CD4-positive, alpha-beta T cell treated with Interleukin-6 at 100 ng/mL for 8 hours (primary cell): ENCODE results near the gene SPACA7.

Experiments used
- DNase-seq: peaks from one replicate; pipeline ENCODE4 v3.0.0-alpha.2; 2020; ENCODE audit warnings: mixed read lengths, low spot score

Gene SPACA7

GRCh38 chr13:112448621-112449544 is 72.7 kb downstream of the SPACA7 start:
- no peak for DNase-seq

- DNase-seq = no peak
Observed at GRCh38 chr13:112449545-112449930, 73.4 kb downstream of the SPACA7 start.

- DNase-seq = no peak
Observed at GRCh38 chr13:112450118-112450903, 74.2 kb downstream of the SPACA7 start.

- no peak for DNase-seq
Observed at GRCh38 chr13:112450904-112451240, 74.7 kb downstream of the SPACA7 start.

GRCh38 chr13:112451512-112452379 is 75.6 kb downstream of the SPACA7 start:
- no peak for DNase-seq

GRCh38 chr13:112452380-112453206 is 76.4 kb downstream of the SPACA7 start:
- DNase-seq = no peak

GRCh38 chr13:112453207-112453829 is 77.2 kb downstream of the SPACA7 start:
- DNase-seq = no peak

GRCh38 chr13:112453874-112454647 is 77.9 kb downstream of the SPACA7 start:
- no peak for DNase-seq

GRCh38 chr13:112454648-112455334 is 78.6 kb downstream of the SPACA7 start:
- DNase-seq = no peak

- DNase-seq = no peak
Observed at GRCh38 chr13:112455476-112456059, 79.4 kb downstream of the SPACA7 start.

- no peak for DNase-seq
Observed at GRCh38 chr13:112456138-112457056, 80.2 kb downstream of the SPACA7 start.

GRCh38 chr13:112457081-112457480 is 80.9 kb downstream of the SPACA7 start:
- no peak for DNase-seq

GRCh38 chr13:112457485-112457884 is 81.3 kb downstream of the SPACA7 start:
- DNase-seq = no peak

- DNase-seq = no peak
Observed at GRCh38 chr13:112462408-112462807, 86.3 kb downstream of the SPACA7 start.

GRCh38 chr13:112464720-112465119 is 88.6 kb downstream of the SPACA7 start:
- DNase-seq = no peak

- no peak for DNase-seq
Observed at GRCh38 chr13:112465251-112466131, 89.3 kb downstream of the SPACA7 start.
